ENCODE results near the gene ALDH3A2.

DNA sequence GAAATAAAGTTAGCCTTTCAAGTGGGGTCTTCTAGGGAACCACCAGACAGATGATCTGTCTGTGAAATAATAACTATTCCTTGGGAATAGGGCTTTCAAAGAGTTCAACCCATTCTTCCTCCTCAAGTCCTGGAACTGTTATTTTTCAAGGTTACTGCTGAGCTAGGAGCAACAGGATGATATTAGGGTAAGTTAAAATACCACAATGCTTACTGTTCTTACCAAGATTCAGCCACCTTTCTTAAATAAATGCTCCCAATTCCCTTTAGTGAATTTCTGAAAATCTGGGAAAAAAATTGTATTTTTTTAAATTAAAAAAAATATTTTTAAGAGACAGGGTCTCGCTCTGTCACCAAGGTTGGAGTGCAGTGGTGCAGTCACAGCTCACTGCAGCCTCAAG is 26.9 kb upstream of the ALDH3A2 start:
- TF ChIP-seq POLR2A (IDR thresholded peaks at IDR 0.05): no peak
- TF ChIP-seq, protein P1, sequence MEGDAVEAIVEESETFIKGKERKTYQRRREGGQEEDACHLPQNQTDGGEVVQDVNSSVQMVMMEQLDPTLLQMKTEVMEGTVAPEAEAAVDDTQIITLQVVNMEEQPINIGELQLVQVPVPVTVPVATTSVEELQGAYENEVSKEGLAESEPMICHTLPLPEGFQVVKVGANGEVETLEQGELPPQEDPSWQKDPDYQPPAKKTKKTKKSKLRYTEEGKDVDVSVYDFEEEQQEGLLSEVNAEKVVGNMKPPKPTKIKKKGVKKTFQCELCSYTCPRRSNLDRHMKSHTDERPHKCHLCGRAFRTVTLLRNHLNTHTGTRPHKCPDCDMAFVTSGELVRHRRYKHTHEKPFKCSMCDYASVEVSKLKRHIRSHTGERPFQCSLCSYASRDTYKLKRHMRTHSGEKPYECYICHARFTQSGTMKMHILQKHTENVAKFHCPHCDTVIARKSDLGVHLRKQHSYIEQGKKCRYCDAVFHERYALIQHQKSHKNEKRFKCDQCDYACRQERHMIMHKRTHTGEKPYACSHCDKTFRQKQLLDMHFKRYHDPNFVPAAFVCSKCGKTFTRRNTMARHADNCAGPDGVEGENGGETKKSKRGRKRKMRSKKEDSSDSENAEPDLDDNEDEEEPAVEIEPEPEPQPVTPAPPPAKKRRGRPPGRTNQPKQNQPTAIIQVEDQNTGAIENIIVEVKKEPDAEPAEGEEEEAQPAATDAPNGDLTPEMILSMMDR (IDR thresholded peaks at IDR 0.05): no peak

All from lower leg skin (tissue), 3 donors.